ENCODE data around the gene SEMA5B.

Gene SEMA5B

DNA sequence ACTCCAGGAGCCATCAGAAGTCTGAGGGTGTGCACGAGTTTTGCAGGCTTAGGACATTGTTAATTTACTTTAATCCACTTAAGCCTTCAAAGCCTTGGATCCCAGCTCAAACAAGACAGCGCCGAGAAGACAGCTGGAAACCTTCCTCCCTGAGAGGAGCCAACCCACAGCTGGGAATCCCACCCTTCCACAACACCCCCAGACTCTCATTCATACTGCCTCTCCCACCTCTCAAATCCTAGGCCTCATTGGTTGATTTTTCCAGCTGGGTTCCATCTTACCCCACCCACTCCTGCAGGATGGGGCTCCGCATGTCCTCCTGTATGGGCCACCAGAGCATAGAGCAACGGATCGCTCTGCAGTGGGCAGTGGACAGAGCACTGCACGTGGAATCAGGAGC lies 80.4 kb downstream of the SEMA5B start:
- TF ChIP-seq, protein P1, sequence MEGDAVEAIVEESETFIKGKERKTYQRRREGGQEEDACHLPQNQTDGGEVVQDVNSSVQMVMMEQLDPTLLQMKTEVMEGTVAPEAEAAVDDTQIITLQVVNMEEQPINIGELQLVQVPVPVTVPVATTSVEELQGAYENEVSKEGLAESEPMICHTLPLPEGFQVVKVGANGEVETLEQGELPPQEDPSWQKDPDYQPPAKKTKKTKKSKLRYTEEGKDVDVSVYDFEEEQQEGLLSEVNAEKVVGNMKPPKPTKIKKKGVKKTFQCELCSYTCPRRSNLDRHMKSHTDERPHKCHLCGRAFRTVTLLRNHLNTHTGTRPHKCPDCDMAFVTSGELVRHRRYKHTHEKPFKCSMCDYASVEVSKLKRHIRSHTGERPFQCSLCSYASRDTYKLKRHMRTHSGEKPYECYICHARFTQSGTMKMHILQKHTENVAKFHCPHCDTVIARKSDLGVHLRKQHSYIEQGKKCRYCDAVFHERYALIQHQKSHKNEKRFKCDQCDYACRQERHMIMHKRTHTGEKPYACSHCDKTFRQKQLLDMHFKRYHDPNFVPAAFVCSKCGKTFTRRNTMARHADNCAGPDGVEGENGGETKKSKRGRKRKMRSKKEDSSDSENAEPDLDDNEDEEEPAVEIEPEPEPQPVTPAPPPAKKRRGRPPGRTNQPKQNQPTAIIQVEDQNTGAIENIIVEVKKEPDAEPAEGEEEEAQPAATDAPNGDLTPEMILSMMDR (IDR thresholded peaks at IDR 0.05): no peak
- Histone ChIP-seq H3K27ac (no peak overlapping the region), H3K4me1 (ENCODE audit: control insufficient read depth in 1 of 2, insufficient read depth in 1 of 2, low read depth in 1 of 2, low read length in 1 of 2) (no peaks in the 10 kb centered on the region), H3K9me3 (no peaks in the 10 kb centered on the region), H3K36me3 (no peaks in the 10 kb centered on the region), H3K4me3 (ENCODE audit: low read depth in 1 of 2, low read length in 1 of 2) (no peak overlapping the region), H3K27me3 (peaks cover 4% of the 10 kb centered on the region)

DNA sequence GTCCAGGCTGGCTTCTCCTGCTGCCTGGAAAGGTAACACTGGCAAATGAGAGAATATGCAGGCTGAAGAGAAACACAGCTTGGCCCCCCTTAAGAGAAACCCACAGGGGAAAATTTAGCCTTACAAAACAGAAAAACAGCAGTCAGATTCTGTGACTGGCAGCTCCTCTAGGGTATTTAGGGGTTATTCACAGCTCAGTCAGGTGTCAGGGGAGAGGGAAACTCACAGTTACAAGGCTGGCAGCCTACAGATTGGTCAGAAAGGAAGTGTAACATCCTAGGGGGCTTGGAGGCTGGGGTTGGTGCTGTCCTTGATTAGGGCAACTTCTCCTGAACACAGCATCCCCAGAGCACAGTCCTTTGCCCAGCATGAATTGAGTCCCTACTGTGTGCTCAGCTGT lies 81.4 kb downstream of the SEMA5B start:
- Histone ChIP-seq H3K27ac (no peak overlapping the region), H3K9me3 (no peaks in the 10 kb centered on the region), H3K4me3 (ENCODE audit: low read depth in 1 of 2, low read length in 1 of 2) (no peak overlapping the region), H3K27me3 (peaks cover 4% of the 10 kb centered on the region), H3K4me1 (ENCODE audit: control insufficient read depth in 1 of 2, insufficient read depth in 1 of 2, low read depth in 1 of 2, low read length in 1 of 2) (no peaks in the 10 kb centered on the region), H3K36me3 (no peaks in the 10 kb centered on the region)
- TF ChIP-seq, protein P1 (IDR thresholded peaks at IDR 0.05): no peak

DNA sequence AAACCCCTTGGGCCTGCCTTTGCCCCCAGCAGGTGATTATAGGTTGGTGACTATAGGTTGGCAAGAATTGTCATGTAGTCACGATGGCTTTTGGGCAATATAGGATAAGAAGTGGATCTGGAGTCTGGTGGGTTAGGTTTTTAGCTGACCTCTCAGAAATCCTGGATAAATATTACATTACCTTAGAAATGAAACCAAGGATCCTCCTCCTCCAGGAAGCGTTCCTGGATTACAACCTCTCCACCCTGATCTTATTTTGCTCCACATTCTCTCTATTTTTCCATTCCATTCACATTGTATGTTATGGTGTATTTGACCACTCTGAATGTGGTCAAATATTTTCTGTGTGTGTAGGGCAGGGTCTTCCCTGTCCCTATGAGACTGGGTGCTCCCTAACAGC lies 82.3 kb downstream of the SEMA5B start:
- no peak overlapping the region for H3K27ac ChIP-seq
- no peak overlapping the region for H3K4me3 ChIP-seq (ENCODE audit: low read depth in 1 of 2, low read length in 1 of 2)
- H3K27me3 ChIP-seq: peaks cover 4% of the 10 kb centered on the region
- H3K9me3 ChIP-seq: no peaks in the 10 kb centered on the region
- TF ChIP-seq, protein P1 (IDR thresholded peaks at IDR 0.05): no peak
- H3K36me3 ChIP-seq: no peaks in the 10 kb centered on the region
- H3K4me1 ChIP-seq (ENCODE audit: control insufficient read depth in 1 of 2, insufficient read depth in 1 of 2, low read depth in 1 of 2, low read length in 1 of 2): no peaks in the 10 kb centered on the region

DNA sequence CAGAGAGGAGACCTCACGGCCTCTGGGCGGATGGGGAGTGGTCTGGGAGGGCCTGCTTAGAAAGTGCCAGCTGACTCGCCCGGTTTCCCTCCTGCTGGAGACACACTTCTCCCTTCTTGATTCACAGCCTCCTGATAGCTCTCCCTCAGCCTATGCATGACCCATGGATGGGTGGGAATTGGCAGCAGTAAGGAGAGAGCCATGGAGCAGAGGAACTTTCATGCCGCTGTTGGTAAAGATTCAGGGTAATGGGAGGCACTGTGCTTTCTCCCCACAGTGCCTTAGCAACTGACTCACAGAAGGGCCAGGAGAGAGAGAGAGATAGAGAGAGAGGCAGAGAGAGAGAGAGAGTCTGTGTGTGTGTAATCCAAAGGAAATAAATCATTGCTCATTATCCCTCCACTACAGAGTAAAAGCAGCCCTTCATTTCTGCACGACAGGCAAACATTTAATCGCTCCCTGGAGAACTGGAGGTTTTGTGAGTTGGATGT lies 82.8 kb downstream of the SEMA5B start:
- TF ChIP-seq, protein P1 (IDR thresholded peaks at IDR 0.05): no peak
- no peaks in the 10 kb centered on the region for H3K9me3 ChIP-seq
- no peak overlapping the region for H3K4me3 ChIP-seq (ENCODE audit: low read depth in 1 of 2, low read length in 1 of 2)
- H3K27ac ChIP-seq: no peak overlapping the region
- no peaks in the 10 kb centered on the region for H3K4me1 ChIP-seq (ENCODE audit: control insufficient read depth in 1 of 2, insufficient read depth in 1 of 2, low read depth in 1 of 2, low read length in 1 of 2)
- H3K36me3 ChIP-seq: no peaks in the 10 kb centered on the region
- peaks cover 4% of the 10 kb centered on the region for H3K27me3 ChIP-seq

DNA sequence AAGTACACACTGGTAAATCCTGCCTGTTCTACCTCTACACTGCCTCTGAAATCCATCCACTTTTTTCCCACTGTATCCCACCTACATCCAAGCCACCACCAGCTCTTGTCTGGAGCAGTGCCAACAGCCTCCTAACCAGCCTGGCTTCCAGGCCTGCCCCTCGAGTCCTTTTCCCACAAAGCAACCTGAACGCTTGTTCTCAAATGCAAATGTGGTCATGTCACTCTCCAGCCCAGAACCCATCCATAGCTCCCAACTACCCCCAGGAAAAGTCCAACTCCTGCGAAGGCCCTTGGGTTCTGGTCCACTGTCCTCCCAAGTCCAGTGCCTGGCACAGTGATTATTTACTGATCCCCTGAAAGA lies 83.8 kb downstream of the SEMA5B start:
- H3K9me3 ChIP-seq: no peaks in the 10 kb centered on the region
- no peaks in the 10 kb centered on the region for H3K4me1 ChIP-seq (ENCODE audit: control insufficient read depth in 1 of 2, insufficient read depth in 1 of 2, low read depth in 1 of 2, low read length in 1 of 2)
- no peak overlapping the region for H3K27ac ChIP-seq
- no peaks in the 10 kb centered on the region for H3K36me3 ChIP-seq
- TF ChIP-seq, protein P1 (IDR thresholded peaks at IDR 0.05): no peak
- peaks cover 4% of the 10 kb centered on the region for H3K27me3 ChIP-seq
- no peak overlapping the region for H3K4me3 ChIP-seq (ENCODE audit: low read depth in 1 of 2, low read length in 1 of 2)

All from neutrophil (primary cell).